K562 (cell line): Measurements from ENCODE around the gene B3GNT9. TPM values are rescaled to one million over a fixed set of nuclear protein-coding genes. Genes with fewer than 3 reads are reported as not detected.

ENCODE experiments used
- ATAC-seq: fragments of 200-7000 bp; cut with Tn5 transposase; 3 replicates; pipeline ENCODE4 v1.9.1; 2020; ENCODE audit warnings: moderate library complexity
- Bru-seq: library from RNA; stranded (reverse); fragments of 400-500 nt; gene quantifications from one replicate; lab custom pipeline; 2021; lab: Mats Ljungman, UMichigan
- BruChase-seq, 2 experiments: library from RNA; stranded (reverse); fragments of 400-500 nt; gene quantifications; one replicate each; lab custom pipeline; 2021; lab: Mats Ljungman, UMichigan
- BruUV-seq: library from RNA; stranded (reverse); fragments of 400-500 nt; replicated peaks from 2 replicates; lab custom pipeline; 2021; lab: Mats Ljungman, UMichigan
- CTCF ChIA-PET: fragments of 300-600 bp; formaldehyde crosslinking; extraction: SDS; loops from one replicate; lab custom pipeline; 2021; ENCODE audit warnings: low intra/inter-chr PET ratio; lab: Yijun Ruan, JAX
- POLR2A ChIA-PET: fragments of 300-600, 350-650 bp; sonication (Branson Sonifier 250); formaldehyde crosslinking; extraction: SDS; loops from one replicate; lab custom pipeline; 2021; ENCODE audit warnings: antibody characterized with exemption, inconsistent platforms; lab: Yijun Ruan, JAX
- DNase-seq, 4 experiments: peaks; one replicate each; pipeline versions ENCODE4 v3.0.0 to v3.0.0-alpha.2; 2011 to 2018; ENCODE audit warnings: low spot score in 3 of 4, mixed read lengths in 3 of 4; ENCODE audit errors: extremely low read depth in 1 of 4
- FAIRE-seq: peaks from 2 replicates; lab custom pipeline; 2011; peaks lifted over from hg19 to GRCh38; lab: Jason Lieb, UNC
- H2AFZ ChIP-seq: 2 replicates; pipeline ENCODE4 v1.6.0; 2011; ENCODE audit warnings: low read depth, low read length, control low read depth, inconsistent platforms
- H3K27ac ChIP-seq: fragments of 200-600 bp; 3 replicates; pipeline ENCODE4 v1.8.0; 2011; ENCODE audit warnings: low read depth, mild to moderate bottlenecking, control low read depth, inconsistent platforms, low read length, moderate library complexity, mixed read lengths; ENCODE audit errors: extremely low read depth
- H3K27me3 ChIP-seq, 2 experiments: fragments of 300-600 bp in 1 of 2; 2 replicates in 1 of 2; 3 replicates in 1 of 2; pipeline versions ENCODE4 v1.6.0 to v1.8.0; 2011; ENCODE audit warnings: inconsistent platforms in 2 of 2, low read length in 2 of 2, mild to moderate bottlenecking in 1 of 2, mixed read lengths in 1 of 2, moderate library complexity in 1 of 2; ENCODE audit not compliant: control insufficient read depth in 2 of 2, insufficient read depth in 2 of 2
- H3K36me3 ChIP-seq: fragments of 300-600 bp; 3 replicates; pipeline ENCODE4 v1.8.0; 2011; ENCODE audit warnings: mild to moderate bottlenecking, low read length, inconsistent platforms; ENCODE audit not compliant: control insufficient read depth, insufficient read depth
- H3K4me1 ChIP-seq, 2 experiments: fragments of 200-600 bp in 1 of 2; replicated peaks in 1 of 2; 2 replicates in 1 of 2; 3 replicates in 1 of 2; pipeline versions ENCODE4 v1.5.1 to v1.8.0; 2011; ENCODE audit warnings: inconsistent platforms in 2 of 2, low read length in 2 of 2, mild to moderate bottlenecking in 1 of 2, mixed read lengths in 1 of 2, moderate library complexity in 1 of 2; ENCODE audit not compliant: control insufficient read depth in 2 of 2, insufficient read depth in 2 of 2
- H3K4me2 ChIP-seq: 2 replicates; pipeline ENCODE4 v1.6.1; 2011; ENCODE audit warnings: low read length, control low read depth, inconsistent platforms, mixed read lengths; ENCODE audit not compliant: insufficient read depth
- H3K4me3 ChIP-seq: fragments of 200-600 bp; sonication (generic), shearing (Covaris generic); 2 replicates; pipeline ENCODE4 v1.5.1; 2016; ENCODE audit warnings: control low read depth, inconsistent platforms
- H3K79me2 ChIP-seq: fragments of 200-600 bp; 3 replicates; pipeline ENCODE4 v1.8.0; 2011; ENCODE audit warnings: low read length, inconsistent platforms; ENCODE audit not compliant: control insufficient read depth, insufficient read depth
- H3K9ac ChIP-seq, 2 experiments: 2 replicates each; pipeline versions ENCODE4 v1.6.0 to v1.6.1; 2011; ENCODE audit warnings: low read depth in 2 of 2, low read length in 2 of 2, control low read depth in 1 of 2, inconsistent platforms in 1 of 2, mild to moderate bottlenecking in 1 of 2, mixed read lengths in 1 of 2; ENCODE audit not compliant: insufficient read depth in 1 of 2
- H3K9me1 ChIP-seq: one replicate; pipeline ENCODE4 v1.6.0; 2011; ENCODE audit warnings: inconsistent platforms, mild to moderate bottlenecking, low read length, moderate library complexity; ENCODE audit not compliant: control insufficient read depth, insufficient read depth
- H3K9me3 ChIP-seq: replicated peaks from 2 replicates; pipeline ENCODE4 v1.5.1; 2011; ENCODE audit warnings: low read depth, low read length, inconsistent platforms; ENCODE audit not compliant: control insufficient read depth, insufficient read depth
- H4K20me1 ChIP-seq: replicated peaks from 2 replicates; pipeline ENCODE4 v1.6.1; 2011; ENCODE audit warnings: low read length, inconsistent platforms, mixed read lengths; ENCODE audit not compliant: control insufficient read depth, insufficient read depth
- BHLHE40 ChIP-seq: IDR thresholded peaks from 2 replicates; pipeline ENCODE4 v1.6.1; 2011; ENCODE audit warnings: low read length, improper control_type of control experiment
- CBFA2T2 ChIP-seq: fragments of 450-650 bp; conservative IDR thresholded peaks from 2 replicates; pipeline ENCODE4 v1.6.1; 2017; ENCODE audit warnings: mild to moderate bottlenecking
- KDM1A ChIP-seq, 2 experiments: fragments of 450-650 bp; IDR thresholded peaks; 2 replicates each; pipeline ENCODE4 v1.6.1; 2016; ENCODE audit warnings: mild to moderate bottlenecking in 2 of 2
- L3MBTL2 ChIP-seq: fragments of 450-650 bp; IDR thresholded peaks from 2 replicates; pipeline ENCODE4 v1.6.1; 2016; ENCODE audit warnings: mild to moderate bottlenecking, moderate library complexity
- NRF1 ChIP-seq, 2 experiments: fragments of 450-650 bp; IDR thresholded peaks in 1 of 2; conservative IDR thresholded peaks in 1 of 2; 2 replicates each; pipeline ENCODE4 v1.6.1; 2014; ENCODE audit warnings: mild to moderate bottlenecking in 2 of 2
- POLR2G ChIP-seq: fragments of 200-400 bp; formaldehyde crosslinking; IDR thresholded peaks from 2 replicates; pipeline ENCODE4 v1.6.1; 2017; ENCODE audit warnings: low read depth, mild to moderate bottlenecking, antibody characterized with exemption, low read length, moderate library complexity
- RAD51 ChIP-seq: fragments of 450-650 bp; IDR thresholded peaks from 2 replicates; pipeline ENCODE4 v1.7.1; 2016; ENCODE audit warnings: low read depth, mild to moderate bottlenecking, borderline replicate concordance
- RBFOX2 ChIP-seq: fragments of 200-400 bp; formaldehyde crosslinking; IDR thresholded peaks from 2 replicates; pipeline ENCODE4 v1.6.1; 2017; ENCODE audit warnings: low read depth, mild to moderate bottlenecking, low read length, moderate library complexity
- SAFB2 ChIP-seq: fragments of 200-400 bp; formaldehyde crosslinking; IDR thresholded peaks from 2 replicates; pipeline ENCODE4 v1.6.1; 2018; ENCODE audit warnings: borderline replicate concordance, low read length, low read depth, moderate library complexity; ENCODE audit not compliant: severe bottlenecking
- SMAD4 ChIP-seq: fragments of 250-450 bp; sonication (Bioruptor Pico); conservative IDR thresholded peaks from 2 replicates; pipeline ENCODE4 v1.8.0; 2021; ENCODE audit warnings: inconsistent platforms, mild to moderate bottlenecking, moderate library complexity
- ZBTB17 ChIP-seq: fragments of 450-650 bp; formaldehyde crosslinking; IDR thresholded peaks from 2 replicates; pipeline ENCODE4 v1.4.0; 2020; ENCODE audit warnings: mild to moderate bottlenecking
- ZNF175 ChIP-seq: fragments of 200-800 bp; sonication (Bioruptor generic); IDR thresholded peaks from 2 replicates; pipeline ENCODE4 v1.6.1; 2016; ENCODE audit warnings: low read depth, mild to moderate bottlenecking, missing genetic modification characterization, missing compliant biosample characterization
- ZNF436 ChIP-seq: fragments of 250-450, 450-650 bp; sonication (Bioruptor Pico); formaldehyde crosslinking; IDR thresholded peaks from 2 replicates; pipeline ENCODE4 v1.7.0; 2020; ENCODE audit warnings: mild to moderate bottlenecking
- ZNF551 ChIP-seq: fragments of 250-450 bp; sonication (Bioruptor Pico); IDR thresholded peaks from 2 replicates; pipeline ENCODE4 v1.5.0; 2021; ENCODE audit warnings: mild to moderate bottlenecking, moderate library complexity
- ZNF764 ChIP-seq: fragments of 250-450 bp; sonication (Bioruptor Pico); IDR thresholded peaks from 2 replicates; pipeline ENCODE4 v1.4.0; 2020; ENCODE audit warnings: low read depth, mild to moderate bottlenecking, moderate library complexity
- WGBS: fragments of 100-300 bp; shearing (Covaris generic); methylation state at CpG from one replicate; pipeline ENCODE4 v1.1.6; 2016; ENCODE audit warnings: low coverage, mixed read lengths; ENCODE audit not compliant: insufficient coverage; ENCODE audit errors: missing lambda C conversion rate; 5-methylcytosine and 5-hydroxymethylcytosine counted together
- in situ Hi-C: fragments of 300-500 bp; cut with MboI; formaldehyde crosslinking; loops from 4 replicates; pipeline ENCODE4 v1.15.0; 2018; ENCODE audit warnings: inconsistent platforms, mixed read lengths
- intact Hi-C: fragments of 100-400 bp; cut with micrococcal nuclease; formaldehyde crosslinking; loops from 2 replicates; pipeline ENCODE4 v1.14.2; 2022
- long read RNA-seq, 3 experiments: library from polyadenylated mRNA in 2 of 3; library from RNA in 1 of 3; unstranded in 2 of 3; stranded (forward) in 1 of 3; transcript quantifications; one replicate each; pipeline ENCODE4 v2.0.0, GENCODE V29; 2019 to 2022
- polyA minus RNA-seq, 3 experiments: library from RNA; depleted of rRNA, polyadenylated mRNA; stranded (reverse); fragments of >200 nt; gene quantifications; 2 replicates each; pipeline ENCODE4 v1.2.3, GENCODE V29; 2011
- polyA plus RNA-seq, 8 experiments: library from polyadenylated mRNA; depleted of rRNA in 4 of 8; stranded (reverse) in 5 of 8; unstranded in 3 of 8; fragments of >200 nt; fragmentation: Nextera tagmentation in 2 of 8; fragmentation: Illumina TruSeq in 1 of 8; extraction: Ambion mirVana in 2 of 8; extraction: Trizol in 1 of 8; gene quantifications; 2 replicates each; pipeline versions ENCODE4 v1.2.1 to v1.2.3, GENCODE V29; 2011 to 2014; ENCODE audit warnings: inconsistent platforms in 1 of 8, missing spikeins in 1 of 8
- total RNA-seq, 7 experiments: library from RNA; depleted of rRNA in 6 of 7; stranded (reverse); fragments of >200 nt in 6 of 7; fragmentation: Illumina TruSeq in 2 of 7; extraction: Trizol in 2 of 7; gene quantifications; 2 replicates each; pipeline versions ENCODE4 v1.2.1 to v1.2.3, GENCODE V29; 2011 to 2021; ENCODE audit warnings: low replicate concordance in 1 of 7
- TF ChIP-seq, protein P1 (sequence below): fragments of 450-650 bp; formaldehyde crosslinking; IDR thresholded peaks from 2 replicates; pipeline ENCODE4 v1.4.0; 2020; ENCODE audit warnings: mild to moderate bottlenecking, mixed read lengths

B3GNT9 gene
- total RNA-seq (2011; cell fraction: chromatin; rRNA removed; ENCODE audit: low replicate concordance) = 3.8 and 8.9 TPM in 2 replicates
- 5.1 and 5.7 TPM in 2 replicates for total RNA-seq (2011; cell fraction: nucleolus; rRNA removed)
- total RNA-seq (2011; cell fraction: nucleoplasm; rRNA removed) = 3.6 and 4.6 TPM in 2 replicates
- total RNA-seq (2014; rRNA removed) = 0.91 and 2.1 TPM in 2 replicates
- 0.67 and 0.91 TPM in 2 replicates for total RNA-seq (2014; rRNA removed; fragmentation: Illumina TruSeq; extraction: Trizol)
- 1.1 TPM in 2 replicates for total RNA-seq (2015; rRNA removed; fragmentation: Illumina TruSeq; extraction: Trizol)
- total RNA-seq (2021) = 1.5 and 1.8 TPM in 2 replicates
- 1.5 TPM in 2 replicates for polyA plus RNA-seq (2011; rRNA removed)
- polyA plus RNA-seq (2011; cell fraction: cytosol; rRNA removed) = 2.2 and 3.4 TPM in 2 replicates
- 5.1 and 5.6 TPM in 2 replicates for polyA plus RNA-seq (2011; cell fraction: nucleus; rRNA removed)
- 1.1 and 3.5 TPM in 2 replicates for polyA plus RNA-seq (2012)
- 0.90 and 1.1 TPM in 2 replicates for polyA plus RNA-seq (2014; fragmentation: Illumina TruSeq; extraction: Trizol)
- polyA plus RNA-seq (2014; fragmentation: Nextera tagmentation; extraction: Ambion mirVana) = under 1 TPM in 1 of 2 experiments, not detected in 1; 0.01 TPM
- 1.6 TPM in 2 replicates for polyA plus RNA-seq (2014; rRNA removed)
- 0.72 and 1.4 TPM in 2 replicates for polyA minus RNA-seq (2011; rRNA and poly(A)+ RNA removed)
- 1.0 and 1.5 TPM in 2 replicates for polyA minus RNA-seq (2011; cell fraction: cytosol; rRNA and poly(A)+ RNA removed)
- 1.6 and 1.8 TPM in 2 replicates for polyA minus RNA-seq (2011; cell fraction: nucleus; rRNA and poly(A)+ RNA removed)
- Bru-seq, nascent RNA = percentile 45 among the genes with signal in this experiment
- BruChase-seq, experiment 1, labeled RNA remaining after a 2-hour chase = percentile 53 among the genes with signal in this experiment
- BruChase-seq, experiment 2, labeled RNA remaining after a 6-hour chase = percentile 57 among the genes with signal in this experiment
- long read RNA-seq, experiment 1, partial matches to known transcripts = 5 of 5 reads
- long read RNA-seq, experiment 1, other reads (novel, unspliced or antisense) = 0 of 5 reads
- long read RNA-seq, experiment 2, partial matches to known transcripts = 0 of 1 reads
- long read RNA-seq, experiment 2, other reads (novel, unspliced or antisense) = 1 of 1 reads
- long read RNA-seq, experiment 3 = 0 reads

GRCh38 chr16:67150833-67151396 lies at the start of gene B3GNT9:
Gene B3GNT9 (minus strand): TSS chr16:67150998. CDS start chr16:67150485, 513 bp downstream.
- no peak within 1 kb of the TSS for H3K27ac ChIP-seq
- H3K9ac ChIP-seq = peak within 1 kb of the TSS in 1 of 2 experiments; percentile 41; a peak in 3 of 4 replicates
- ChIA-PET CTCF (interaction anchor here (0.5 kb wide), 1 partner anchor 13 kb away, joined by 4 read pairs; the partner anchor contains the start of gene HSF4), POLR2A (interaction anchor here (0.6 to 1.7 kb wide), 4 partner anchors 9 to 167 kb away, joined by 3 to 6 read pairs (median 4); no protein-coding TSS in a partner anchor)
- H3K4me2 ChIP-seq = peak within 1 kb of the TSS; percentile 49
- H3K79me2 ChIP-seq = no peaks in the 10 kb centered on the region
- peaks cover 3 to 41% of the 10 kb centered on the region in 2 experiments; a peak in 4 of 5 replicates for H3K4me1 ChIP-seq
- BruUV-seq = no TSS peak
- H3K4me3 ChIP-seq = peak within 1 kb of the TSS; percentile 37
- H2AFZ ChIP-seq = peak within 1 kb of the TSS; percentile 62; the same call in 1 of the 2 replicates
- no peaks in the 10 kb centered on the region for H3K9me3 ChIP-seq
- FAIRE-seq (no peak), DNase-seq (peak; percentile 43 to 52 (median 48)), ATAC-seq (peak; percentile 53)
- peaks cover 31% of the 10 kb centered on the region; the same call in 2 of the 3 replicates for H3K36me3 ChIP-seq
- H4K20me1 ChIP-seq = peaks cover 7% of the 10 kb centered on the region
- in situ Hi-C loops (loop anchor here (25.0 kb wide), 1 partner anchor 189 kb away; the partner anchor contains the start of gene CES3), intact Hi-C loops (no loop called here)
- no peaks in the 10 kb centered on the region for H3K9me1 ChIP-seq
- H3K27me3 ChIP-seq = no peaks in the 10 kb centered on the region
- 46% methylated on average over 21 of the region's 34 CpGs for WGBS
- TF ChIP-seq ZNF175 (CRISPR knock-in tag) (no peak), SAFB2 (no peak), ZNF551 (CRISPR knock-in tag) (no peak), SMAD4 (CRISPR knock-in tag) (peak; percentile 43; the same call in 1 of the 2 replicates), NRF1 (conservative IDR thresholded peaks at IDR 0.05 in 1 of 2, IDR thresholded peaks at IDR 0.05 in 1 of 2) (peak; percentile 67 to 71), L3MBTL2 (0 out of 2 replicates have a peak, but pooled peaks have one; percentile 16), RAD51 (peak; percentile 80), ZNF764 (CRISPR knock-in tag) (no peak), BHLHE40 (peak; percentile 27; the same call in 1 of the 2 replicates), ZNF436 (no peak), CBFA2T2 (0 out of 2 replicates have a peak, but pooled peaks have one; percentile 10), ZBTB17 (CRISPR knock-in tag) (no peak), POLR2G (peak; percentile 63), RBFOX2 (peak; percentile 46; the same call in 1 of the 2 replicates), KDM1A (IDR thresholded peaks at IDR 0.05) (no peak)
- TF ChIP-seq, protein P1, sequence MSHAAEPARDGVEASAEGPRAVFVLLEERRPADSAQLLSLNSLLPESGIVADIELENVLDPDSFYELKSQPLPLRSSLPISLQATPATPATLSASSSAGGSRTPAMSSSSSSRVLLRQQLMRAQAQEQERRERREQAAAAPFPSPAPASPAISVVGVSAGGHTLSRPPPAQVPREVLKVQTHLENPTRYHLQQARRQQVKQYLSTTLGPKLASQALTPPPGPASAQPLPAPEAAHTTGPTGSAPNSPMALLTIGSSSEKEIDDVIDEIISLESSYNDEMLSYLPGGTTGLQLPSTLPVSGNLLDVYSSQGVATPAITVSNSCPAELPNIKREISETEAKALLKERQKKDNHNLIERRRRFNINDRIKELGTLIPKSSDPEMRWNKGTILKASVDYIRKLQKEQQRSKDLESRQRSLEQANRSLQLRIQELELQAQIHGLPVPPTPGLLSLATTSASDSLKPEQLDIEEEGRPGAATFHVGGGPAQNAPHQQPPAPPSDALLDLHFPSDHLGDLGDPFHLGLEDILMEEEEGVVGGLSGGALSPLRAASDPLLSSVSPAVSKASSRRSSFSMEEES (CRISPR knock-in tag) = peak; percentile 30; the same call in 1 of the 2 replicates
